ENCODE results near the gene XPNPEP1. TPM values are rescaled to one million over a fixed set of nuclear protein-coding genes. Genes with fewer than 3 reads are reported as not detected.

The XPNPEP1 gene
- total RNA-seq, 1 donor = 123 TPM

DNA sequence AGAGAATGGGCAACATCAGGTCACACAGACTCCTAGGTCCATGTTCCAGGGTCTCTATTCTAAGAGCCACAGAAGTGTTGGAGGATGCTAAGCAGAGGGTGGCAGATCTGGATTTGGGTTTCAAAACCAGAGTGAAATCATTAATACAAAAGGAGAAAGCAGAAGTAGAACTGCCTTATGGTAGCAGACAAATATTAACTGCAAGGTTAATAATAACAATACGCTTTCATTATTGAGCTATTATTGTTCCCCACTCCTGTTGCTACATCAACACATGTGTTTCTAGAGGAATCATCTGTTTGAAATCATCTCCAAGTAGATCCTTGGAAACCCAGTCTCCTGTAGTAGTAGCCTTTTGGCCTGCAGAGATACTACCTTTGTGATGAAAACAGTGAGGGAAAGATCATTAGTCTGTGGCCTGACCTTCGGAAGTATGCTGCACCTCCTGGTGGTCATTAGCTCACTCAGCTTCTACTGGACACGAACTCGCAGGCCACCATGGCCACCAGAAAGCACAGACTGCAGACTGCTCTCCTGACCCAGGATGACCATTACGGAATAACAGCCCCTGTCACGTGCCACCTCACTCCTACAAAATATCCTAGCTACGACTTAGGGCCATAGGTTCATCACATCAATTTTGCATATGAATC lies 84.6 kb downstream of the XPNPEP1 start:
- Histone ChIP-seq H3K4me3 (ENCODE audit: insufficient read depth, low read length) (no peak overlapping the region), H2AFZ (ENCODE audit: low read length) (no peak overlapping the region), H3K9me3 (ENCODE audit: low read depth, low read length) (no peaks in the 10 kb centered on the region), H3K27ac (ENCODE audit: low read depth, low read length) (no peak overlapping the region), H3K79me2 (ENCODE audit: insufficient read depth, low read length) (no peaks in the 10 kb centered on the region), H3K4me2 (ENCODE audit: insufficient read depth, low read length) (no peak overlapping the region), H3K36me3 (ENCODE audit: insufficient read depth, low read length) (no peaks in the 10 kb centered on the region), H3K4me1 (ENCODE audit: insufficient read depth, low read length) (no peaks in the 10 kb centered on the region), H4K20me1 (ENCODE audit: insufficient read depth, low read length) (no peaks in the 10 kb centered on the region), H3K27me3 (ENCODE audit: insufficient read depth, low read length) (no peaks in the 10 kb centered on the region)
- peak; percentile 18 for DNase-seq (ENCODE audit: insufficient read length, low spot score, missing footprints)
- TF ChIP-seq, protein P1, sequence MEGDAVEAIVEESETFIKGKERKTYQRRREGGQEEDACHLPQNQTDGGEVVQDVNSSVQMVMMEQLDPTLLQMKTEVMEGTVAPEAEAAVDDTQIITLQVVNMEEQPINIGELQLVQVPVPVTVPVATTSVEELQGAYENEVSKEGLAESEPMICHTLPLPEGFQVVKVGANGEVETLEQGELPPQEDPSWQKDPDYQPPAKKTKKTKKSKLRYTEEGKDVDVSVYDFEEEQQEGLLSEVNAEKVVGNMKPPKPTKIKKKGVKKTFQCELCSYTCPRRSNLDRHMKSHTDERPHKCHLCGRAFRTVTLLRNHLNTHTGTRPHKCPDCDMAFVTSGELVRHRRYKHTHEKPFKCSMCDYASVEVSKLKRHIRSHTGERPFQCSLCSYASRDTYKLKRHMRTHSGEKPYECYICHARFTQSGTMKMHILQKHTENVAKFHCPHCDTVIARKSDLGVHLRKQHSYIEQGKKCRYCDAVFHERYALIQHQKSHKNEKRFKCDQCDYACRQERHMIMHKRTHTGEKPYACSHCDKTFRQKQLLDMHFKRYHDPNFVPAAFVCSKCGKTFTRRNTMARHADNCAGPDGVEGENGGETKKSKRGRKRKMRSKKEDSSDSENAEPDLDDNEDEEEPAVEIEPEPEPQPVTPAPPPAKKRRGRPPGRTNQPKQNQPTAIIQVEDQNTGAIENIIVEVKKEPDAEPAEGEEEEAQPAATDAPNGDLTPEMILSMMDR (IDR thresholded peaks at IDR 0.05; ENCODE audit: extremely low read depth, low read depth, low read length) = no peak

DNA sequence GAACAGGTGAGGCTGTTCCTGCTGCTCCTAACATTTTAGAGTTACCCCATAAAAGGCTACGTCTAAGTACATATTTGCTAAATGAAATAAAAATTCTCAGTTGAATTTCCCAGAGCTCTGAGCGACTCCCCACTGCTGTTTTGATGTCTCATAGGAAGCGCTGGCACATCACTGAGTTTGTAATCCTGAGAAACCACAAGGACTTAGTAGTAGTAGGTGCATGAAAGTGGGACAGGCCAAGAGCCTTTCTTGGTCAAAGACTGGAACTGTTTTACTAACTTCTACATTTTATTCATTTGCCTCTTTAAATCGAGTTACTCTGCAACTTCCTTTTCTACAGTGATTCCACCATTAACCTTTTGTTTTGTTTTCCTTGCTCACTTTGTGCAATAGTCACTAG lies 85.9 kb downstream of the XPNPEP1 start:
- Histone ChIP-seq H3K27me3 (ENCODE audit: insufficient read depth, low read length) (no peaks in the 10 kb centered on the region), H4K20me1 (ENCODE audit: insufficient read depth, low read length) (no peaks in the 10 kb centered on the region), H3K79me2 (ENCODE audit: insufficient read depth, low read length) (no peaks in the 10 kb centered on the region), H3K9me3 (ENCODE audit: low read depth, low read length) (no peaks in the 10 kb centered on the region), H3K4me3 (ENCODE audit: insufficient read depth, low read length) (no peak overlapping the region), H3K27ac (ENCODE audit: low read depth, low read length) (no peak overlapping the region), H3K4me2 (ENCODE audit: insufficient read depth, low read length) (no peak overlapping the region), H3K4me1 (ENCODE audit: insufficient read depth, low read length) (no peaks in the 10 kb centered on the region), H2AFZ (ENCODE audit: low read length) (no peak overlapping the region), H3K36me3 (ENCODE audit: insufficient read depth, low read length) (no peaks in the 10 kb centered on the region)
- DNase-seq (ENCODE audit: insufficient read length, low spot score, missing footprints) = no peak
- TF ChIP-seq, protein P1 (IDR thresholded peaks at IDR 0.05; ENCODE audit: extremely low read depth, low read depth, low read length) = no peak

DNA sequence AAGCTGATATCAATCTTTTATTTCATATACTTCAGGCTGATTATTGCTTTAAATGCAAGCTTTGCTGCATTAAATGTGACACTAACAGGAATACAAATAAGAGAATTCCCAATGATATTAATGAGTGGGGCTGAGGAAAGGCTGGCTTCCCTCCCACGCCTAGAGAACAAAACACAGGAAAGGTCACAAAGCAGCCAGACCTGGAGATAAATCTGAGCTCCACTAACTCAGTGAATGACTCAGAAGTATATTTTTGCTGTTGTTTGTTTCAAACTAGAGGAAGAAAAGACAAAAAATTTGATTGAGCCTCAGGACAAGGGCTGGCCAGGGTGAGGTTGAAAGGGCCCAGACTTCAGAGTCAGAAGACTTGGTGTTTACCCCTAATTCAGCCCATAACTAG lies 88.1 kb downstream of the XPNPEP1 start:
- no peaks in the 10 kb centered on the region for H3K9me3 ChIP-seq (ENCODE audit: low read depth, low read length)
- DNase-seq (ENCODE audit: insufficient read length, low spot score, missing footprints) = no peak
- no peaks in the 10 kb centered on the region for H3K4me1 ChIP-seq (ENCODE audit: insufficient read depth, low read length)
- no peak overlapping the region for H3K4me3 ChIP-seq (ENCODE audit: insufficient read depth, low read length)
- no peaks in the 10 kb centered on the region for H3K27me3 ChIP-seq (ENCODE audit: insufficient read depth, low read length)
- H2AFZ ChIP-seq (ENCODE audit: low read length) = no peak overlapping the region
- H3K36me3 ChIP-seq (ENCODE audit: insufficient read depth, low read length) = no peaks in the 10 kb centered on the region
- H3K27ac ChIP-seq (ENCODE audit: low read depth, low read length) = no peak overlapping the region
- no peak overlapping the region for H3K4me2 ChIP-seq (ENCODE audit: insufficient read depth, low read length)
- TF ChIP-seq, protein P1 (IDR thresholded peaks at IDR 0.05; ENCODE audit: extremely low read depth, low read depth, low read length) = no peak
- H3K79me2 ChIP-seq (ENCODE audit: insufficient read depth, low read length) = no peaks in the 10 kb centered on the region
- H4K20me1 ChIP-seq (ENCODE audit: insufficient read depth, low read length) = no peaks in the 10 kb centered on the region

DNA sequence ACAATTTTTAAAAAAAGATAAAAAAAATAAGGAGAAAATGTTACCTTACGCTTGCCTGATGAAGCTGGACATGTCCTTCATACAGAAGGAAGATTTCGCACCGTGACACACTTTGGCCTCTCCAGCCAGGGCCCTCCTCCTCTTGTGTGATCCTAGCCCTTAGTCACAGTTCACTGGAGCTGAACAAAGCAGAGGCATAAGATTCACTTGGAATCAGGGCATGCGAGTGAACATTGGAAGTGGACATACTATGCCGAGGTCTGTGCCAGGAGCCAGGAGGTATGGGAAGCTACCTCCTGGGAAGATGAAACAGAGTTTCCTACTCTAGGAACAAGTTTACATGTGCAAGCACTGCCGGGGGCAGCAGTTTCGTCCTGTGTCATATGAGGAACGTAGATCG lies 91.5 kb downstream of the XPNPEP1 start:
- Histone ChIP-seq H3K36me3 (ENCODE audit: insufficient read depth, low read length) (no peaks in the 10 kb centered on the region), H3K27me3 (ENCODE audit: insufficient read depth, low read length) (no peaks in the 10 kb centered on the region), H3K27ac (ENCODE audit: low read depth, low read length) (no peak overlapping the region), H3K4me1 (ENCODE audit: insufficient read depth, low read length) (no peaks in the 10 kb centered on the region), H3K9me3 (ENCODE audit: low read depth, low read length) (no peaks in the 10 kb centered on the region), H3K4me2 (ENCODE audit: insufficient read depth, low read length) (no peak overlapping the region), H4K20me1 (ENCODE audit: insufficient read depth, low read length) (no peaks in the 10 kb centered on the region), H2AFZ (ENCODE audit: low read length) (no peak overlapping the region), H3K79me2 (ENCODE audit: insufficient read depth, low read length) (no peaks in the 10 kb centered on the region), H3K4me3 (ENCODE audit: insufficient read depth, low read length) (no peak overlapping the region)
- DNase-seq (ENCODE audit: insufficient read length, low spot score, missing footprints) = no peak
- TF ChIP-seq, protein P1 (IDR thresholded peaks at IDR 0.05; ENCODE audit: extremely low read depth, low read depth, low read length) = no peak

Measured in osteoblast (primary cell).